Measurements from ENCODE around the gene ANGPTL1.

Gene ANGPTL1

GRCh38 chr1:178847396-178847849 lies 23.5 kb downstream of the ANGPTL1 start:
- no peaks in the 10 kb centered on the region for H3K27me3 Mint-ChIP-seq
- intact Hi-C loops (cut with micrococcal nuclease): no loop called here
- no peaks in the 10 kb centered on the region for H3K4me1 Mint-ChIP-seq (ENCODE audit: low read depth)
- no peak overlapping the region for H3K27ac Mint-ChIP-seq
- H3K36me3 Mint-ChIP-seq (ENCODE audit: low read depth): no peaks in the 10 kb centered on the region
- H3K4me3 Mint-ChIP-seq: no peak overlapping the region
- no peaks in the 10 kb centered on the region for H3K9me3 Mint-ChIP-seq

- no peaks in the 10 kb centered on the region for H3K9me3 Mint-ChIP-seq
- no peaks in the 10 kb centered on the region for H3K4me1 Mint-ChIP-seq (ENCODE audit: low read depth)
- H3K27me3 Mint-ChIP-seq: no peaks in the 10 kb centered on the region
- intact Hi-C loops (cut with micrococcal nuclease): no loop called here
- H3K27ac Mint-ChIP-seq: no peak overlapping the region
- H3K4me3 Mint-ChIP-seq: no peak overlapping the region
- no peaks in the 10 kb centered on the region for H3K36me3 Mint-ChIP-seq (ENCODE audit: low read depth)
Observed at GRCh38 chr1:178846306-178846705, 24.6 kb downstream of the ANGPTL1 start.

- Mint-ChIP-seq H3K4me1 (ENCODE audit: low read depth) (no peaks in the 10 kb centered on the region), H3K36me3 (ENCODE audit: low read depth) (no peaks in the 10 kb centered on the region), H3K9me3 (peaks cover 14% of the 10 kb centered on the region), H3K27ac (no peak overlapping the region), H3K27me3 (no peaks in the 10 kb centered on the region), H3K4me3 (no peak overlapping the region)
- intact Hi-C loops (cut with micrococcal nuclease): no loop called here
Observed at GRCh38 chr1:178844436-178844835, 26.4 kb downstream of the ANGPTL1 start.

- H3K27ac Mint-ChIP-seq: no peak overlapping the region
- intact Hi-C loops (cut with micrococcal nuclease): no loop called here
- peaks cover 12% of the 10 kb centered on the region for H3K36me3 Mint-ChIP-seq (ENCODE audit: low read depth)
- H3K9me3 Mint-ChIP-seq: no peaks in the 10 kb centered on the region
- H3K27me3 Mint-ChIP-seq: no peaks in the 10 kb centered on the region
- no peak overlapping the region for H3K4me3 Mint-ChIP-seq
- no peaks in the 10 kb centered on the region for H3K4me1 Mint-ChIP-seq (ENCODE audit: low read depth)
Observed at GRCh38 chr1:178825167-178825566, 45.7 kb downstream of the ANGPTL1 start.

- Mint-ChIP-seq H3K27ac (no peak overlapping the region), H3K4me3 (no peak overlapping the region), H3K36me3 (ENCODE audit: low read depth) (peaks cover 12% of the 10 kb centered on the region), H3K4me1 (ENCODE audit: low read depth) (no peaks in the 10 kb centered on the region), H3K27me3 (no peaks in the 10 kb centered on the region), H3K9me3 (no peaks in the 10 kb centered on the region)
- intact Hi-C loops (cut with micrococcal nuclease): no loop called here
Observed at GRCh38 chr1:178821134-178821866, 49.6 kb downstream of the ANGPTL1 start.

GRCh38 chr1:178819123-178819522 lies 51.8 kb downstream of the ANGPTL1 start:
- no peak overlapping the region for H3K27ac Mint-ChIP-seq
- H3K4me3 Mint-ChIP-seq: no peak overlapping the region
- H3K9me3 Mint-ChIP-seq: no peaks in the 10 kb centered on the region
- intact Hi-C loops (cut with micrococcal nuclease): no loop called here
- H3K4me1 Mint-ChIP-seq (ENCODE audit: low read depth): no peaks in the 10 kb centered on the region
- H3K27me3 Mint-ChIP-seq: no peaks in the 10 kb centered on the region
- peaks cover 19% of the 10 kb centered on the region for H3K36me3 Mint-ChIP-seq (ENCODE audit: low read depth)

- Mint-ChIP-seq H3K27ac (no peak overlapping the region), H3K27me3 (no peaks in the 10 kb centered on the region), H3K36me3 (ENCODE audit: low read depth) (peaks cover 12% of the 10 kb centered on the region), H3K4me3 (no peak overlapping the region), H3K9me3 (no peaks in the 10 kb centered on the region), H3K4me1 (ENCODE audit: low read depth) (no peaks in the 10 kb centered on the region)
- intact Hi-C loops (cut with micrococcal nuclease): no loop called here
Observed at GRCh38 chr1:178818416-178818815, 52.5 kb downstream of the ANGPTL1 start.

- Mint-ChIP-seq H3K36me3 (ENCODE audit: low read depth) (peaks cover 24% of the 10 kb centered on the region), H3K27ac (no peak overlapping the region), H3K4me1 (ENCODE audit: low read depth) (no peaks in the 10 kb centered on the region), H3K27me3 (no peaks in the 10 kb centered on the region), H3K4me3 (no peak overlapping the region), H3K9me3 (no peaks in the 10 kb centered on the region)
- intact Hi-C loops (cut with micrococcal nuclease): no loop called here
Observed at GRCh38 chr1:178810585-178810984, 60.3 kb downstream of the ANGPTL1 start.

GRCh38 chr1:178808529-178808928 lies 62.3 kb downstream of the ANGPTL1 start:
- H3K9me3 Mint-ChIP-seq: no peaks in the 10 kb centered on the region
- H3K4me1 Mint-ChIP-seq (ENCODE audit: low read depth): no peaks in the 10 kb centered on the region
- intact Hi-C loops (cut with micrococcal nuclease): no loop called here
- peaks cover 16% of the 10 kb centered on the region for H3K36me3 Mint-ChIP-seq (ENCODE audit: low read depth)
- H3K27me3 Mint-ChIP-seq: no peaks in the 10 kb centered on the region
- H3K4me3 Mint-ChIP-seq: no peak overlapping the region
- no peak overlapping the region for H3K27ac Mint-ChIP-seq

GRCh38 chr1:178806665-178807300 lies 64.1 kb downstream of the ANGPTL1 start:
- H3K9me3 Mint-ChIP-seq: no peaks in the 10 kb centered on the region
- H3K27me3 Mint-ChIP-seq: no peaks in the 10 kb centered on the region
- intact Hi-C loops (cut with micrococcal nuclease): no loop called here
- peaks cover 16% of the 10 kb centered on the region for H3K36me3 Mint-ChIP-seq (ENCODE audit: low read depth)
- no peak overlapping the region for H3K4me3 Mint-ChIP-seq
- no peaks in the 10 kb centered on the region for H3K4me1 Mint-ChIP-seq (ENCODE audit: low read depth)
- no peak overlapping the region for H3K27ac Mint-ChIP-seq

GRCh38 chr1:178802873-178803272 lies 68.0 kb downstream of the ANGPTL1 start:
- Mint-ChIP-seq H3K9me3 (no peaks in the 10 kb centered on the region), H3K27me3 (no peaks in the 10 kb centered on the region), H3K27ac (no peak overlapping the region), H3K4me3 (no peak overlapping the region), H3K4me1 (ENCODE audit: low read depth) (no peaks in the 10 kb centered on the region), H3K36me3 (ENCODE audit: low read depth) (peaks cover 13% of the 10 kb centered on the region)
- intact Hi-C loops (cut with micrococcal nuclease): no loop called here
